ENCODE results near the gene TRAPPC12. TPM values are rescaled to one million over a fixed set of nuclear protein-coding genes. Genes with fewer than 3 reads are reported as not detected.

TRAPPC12 gene
- 10 to 100 TPM; 52.5 to 89.6 (median 69.2) TPM for total RNA-seq

DNA sequence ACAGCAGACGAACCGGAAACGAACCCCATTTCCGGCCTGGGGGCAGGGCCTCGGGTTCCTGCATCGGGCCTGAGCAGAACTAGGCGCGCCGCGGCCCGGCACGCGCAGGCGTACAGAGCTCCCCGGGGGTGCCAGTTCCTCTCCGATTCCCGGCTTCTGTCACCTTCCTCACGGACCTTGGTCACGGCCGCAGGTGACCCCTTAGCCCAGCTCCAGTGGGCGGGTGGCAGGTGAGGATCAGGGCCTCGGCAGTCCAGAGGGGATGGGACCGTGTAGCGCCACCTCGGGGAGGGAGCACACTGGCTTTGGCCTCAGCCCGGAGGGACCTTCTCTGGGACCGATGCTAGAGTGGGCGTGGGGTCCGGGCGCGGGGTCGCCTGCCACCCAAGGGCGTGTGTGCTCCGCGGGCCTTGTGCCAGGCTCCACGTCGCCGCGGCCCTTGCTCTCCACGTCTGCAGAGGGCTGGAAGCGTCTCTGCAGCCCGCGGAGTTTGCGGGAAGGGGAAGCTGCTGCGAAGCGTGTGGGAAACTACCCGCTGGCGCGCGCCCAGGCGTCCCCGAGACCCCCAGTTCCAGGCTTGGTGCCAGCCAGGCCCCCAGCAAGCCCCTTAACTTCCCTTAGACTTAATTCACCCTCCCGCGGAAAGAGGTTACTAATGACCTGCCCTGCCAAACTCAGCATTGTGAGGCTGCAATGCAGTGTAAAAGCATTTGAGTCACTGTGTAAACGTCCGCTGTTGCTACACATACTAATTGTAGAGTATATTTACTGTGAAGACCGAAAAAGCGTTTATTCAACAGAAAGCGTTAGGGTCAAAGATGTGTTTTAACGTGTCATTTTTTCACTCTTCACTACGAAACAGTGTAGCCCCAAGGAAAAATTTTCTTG lies at the start of gene TRAPPC12:
TRAPPC12 (plus strand) TSS at position 48 of the 888 bp plus-strand sequence. CDS start 7,930 bp downstream, outside the sequence.
- peak; percentile 85 to 87 for DNase-seq (ENCODE audit: low spot score in 2 of 2)
- Histone ChIP-seq H3K27ac (peak within 1 kb of the TSS; percentile 88 to 92), H3K4me3 (peak within 1 kb of the TSS; percentile 82 to 87 (median 82)), H3K9me3 (no peaks in the 10 kb centered on the region), H3K4me1 (peaks cover 0 to 14% of the 10 kb centered on the region in 2 donors), H3K27me3 (no peaks in the 10 kb centered on the region), H3K36me3 (no peaks in the 10 kb centered on the region)
- TF ChIP-seq POLR2AphosphoS5 (IDR thresholded peaks at IDR 0.05) = peak; percentile 73 to 81 (median 75)
- peak; percentile 47 for TF ChIP-seq POLR2A (IDR thresholded peaks at IDR 0.05)
- TF ChIP-seq, protein P1, sequence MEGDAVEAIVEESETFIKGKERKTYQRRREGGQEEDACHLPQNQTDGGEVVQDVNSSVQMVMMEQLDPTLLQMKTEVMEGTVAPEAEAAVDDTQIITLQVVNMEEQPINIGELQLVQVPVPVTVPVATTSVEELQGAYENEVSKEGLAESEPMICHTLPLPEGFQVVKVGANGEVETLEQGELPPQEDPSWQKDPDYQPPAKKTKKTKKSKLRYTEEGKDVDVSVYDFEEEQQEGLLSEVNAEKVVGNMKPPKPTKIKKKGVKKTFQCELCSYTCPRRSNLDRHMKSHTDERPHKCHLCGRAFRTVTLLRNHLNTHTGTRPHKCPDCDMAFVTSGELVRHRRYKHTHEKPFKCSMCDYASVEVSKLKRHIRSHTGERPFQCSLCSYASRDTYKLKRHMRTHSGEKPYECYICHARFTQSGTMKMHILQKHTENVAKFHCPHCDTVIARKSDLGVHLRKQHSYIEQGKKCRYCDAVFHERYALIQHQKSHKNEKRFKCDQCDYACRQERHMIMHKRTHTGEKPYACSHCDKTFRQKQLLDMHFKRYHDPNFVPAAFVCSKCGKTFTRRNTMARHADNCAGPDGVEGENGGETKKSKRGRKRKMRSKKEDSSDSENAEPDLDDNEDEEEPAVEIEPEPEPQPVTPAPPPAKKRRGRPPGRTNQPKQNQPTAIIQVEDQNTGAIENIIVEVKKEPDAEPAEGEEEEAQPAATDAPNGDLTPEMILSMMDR (IDR thresholded peaks at IDR 0.05) = no peak
- intact Hi-C loops (cut with DNase I; ENCODE audit: low total_unique reads) = no loop called here

DNA sequence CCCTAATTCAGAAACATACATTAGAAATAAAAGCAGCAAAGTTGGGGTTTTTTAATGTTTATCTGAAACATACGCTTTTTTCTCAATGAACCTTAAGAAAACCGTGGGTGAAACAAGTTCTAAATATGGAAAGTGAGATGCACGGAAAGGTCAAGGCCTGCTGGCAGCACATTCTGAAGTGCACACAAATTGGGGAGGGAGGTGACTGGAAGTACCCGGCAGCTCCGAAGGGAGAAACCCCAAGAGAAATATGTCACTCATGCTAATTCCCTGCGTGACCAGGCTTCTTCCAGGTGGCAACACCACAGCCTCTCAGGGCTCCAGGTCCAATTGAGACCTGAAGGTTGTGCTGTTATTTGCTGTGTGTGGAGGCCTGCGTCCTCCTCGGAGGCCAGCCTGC lies 47.4 kb upstream of the TRAPPC12 start:
- H3K4me1 ChIP-seq = no peaks in the 10 kb centered on the region
- no peak overlapping the region for H3K4me3 ChIP-seq
- no peaks in the 10 kb centered on the region for H3K36me3 ChIP-seq
- no peak overlapping the region for H3K27ac ChIP-seq
- TF ChIP-seq POLR2AphosphoS5 (IDR thresholded peaks at IDR 0.05) (no peak), POLR2A (IDR thresholded peaks at IDR 0.05) (no peak)
- TF ChIP-seq, protein P1 (IDR thresholded peaks at IDR 0.05) = no peak
- no peaks in the 10 kb centered on the region for H3K9me3 ChIP-seq
- no peaks in the 10 kb centered on the region for H3K27me3 ChIP-seq
- intact Hi-C loops (cut with DNase I; ENCODE audit: low total_unique reads) = no loop called here
- no peak for DNase-seq (ENCODE audit: low spot score in 2 of 2)

DNA sequence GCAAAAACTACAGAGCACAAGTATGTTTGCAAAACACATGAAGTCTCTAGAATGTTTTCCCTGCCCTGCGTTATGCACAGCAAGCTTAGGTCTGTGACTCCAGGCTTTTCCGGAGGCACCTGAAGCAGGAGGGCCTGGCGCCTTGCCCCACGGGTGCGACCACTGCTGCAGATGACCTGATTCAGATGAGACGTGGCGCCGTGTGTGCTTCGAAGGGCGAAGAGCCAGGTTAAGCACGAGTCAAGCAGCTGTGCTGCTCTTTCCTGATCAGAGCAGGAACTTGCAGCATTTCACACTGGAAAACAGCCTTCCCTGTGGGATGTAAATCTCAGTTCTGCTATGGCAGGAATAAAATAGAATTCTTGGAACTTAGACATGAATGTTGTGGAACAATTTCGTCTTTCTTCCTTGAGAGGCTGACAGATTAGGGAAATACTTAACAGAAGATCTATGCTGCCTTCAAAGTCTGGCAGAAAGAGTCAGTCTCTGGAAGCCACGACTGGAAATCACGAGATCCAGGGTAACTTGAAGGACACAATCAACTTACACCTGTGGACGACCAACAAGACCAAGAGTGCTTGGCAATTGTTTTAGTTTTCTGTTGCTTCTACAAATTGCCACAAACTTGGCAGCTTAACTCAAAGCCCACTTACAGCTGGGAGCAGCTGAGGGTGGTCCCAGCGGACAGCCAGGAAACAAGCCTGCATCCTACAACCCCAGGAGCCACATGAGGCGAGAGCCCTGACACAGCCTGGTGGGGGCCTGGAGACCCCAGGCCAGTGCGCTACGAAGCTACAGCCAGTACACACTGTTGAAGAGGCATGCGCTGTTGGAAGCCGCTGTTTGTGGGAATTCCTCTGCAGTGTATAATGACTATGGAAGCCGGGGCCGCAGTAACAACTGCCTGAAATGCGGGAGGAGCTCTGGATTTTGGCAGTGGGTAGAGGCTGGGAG lies 44.8 kb upstream of the TRAPPC12 start:
- no peaks in the 10 kb centered on the region for H3K4me1 ChIP-seq
- TF ChIP-seq, protein P1 (IDR thresholded peaks at IDR 0.05) = no peak
- no peak for TF ChIP-seq POLR2AphosphoS5 (IDR thresholded peaks at IDR 0.05)
- TF ChIP-seq POLR2A (IDR thresholded peaks at IDR 0.05) = no peak
- no peak overlapping the region for H3K4me3 ChIP-seq
- intact Hi-C loops (cut with DNase I; ENCODE audit: low total_unique reads) = no loop called here
- peak overlapping the region in 1 of 2 donors; percentile 43 for H3K27ac ChIP-seq
- no peaks in the 10 kb centered on the region for H3K36me3 ChIP-seq
- H3K27me3 ChIP-seq = no peaks in the 10 kb centered on the region
- H3K9me3 ChIP-seq = no peaks in the 10 kb centered on the region
- DNase-seq (ENCODE audit: low spot score in 2 of 2) = no peak

DNA sequence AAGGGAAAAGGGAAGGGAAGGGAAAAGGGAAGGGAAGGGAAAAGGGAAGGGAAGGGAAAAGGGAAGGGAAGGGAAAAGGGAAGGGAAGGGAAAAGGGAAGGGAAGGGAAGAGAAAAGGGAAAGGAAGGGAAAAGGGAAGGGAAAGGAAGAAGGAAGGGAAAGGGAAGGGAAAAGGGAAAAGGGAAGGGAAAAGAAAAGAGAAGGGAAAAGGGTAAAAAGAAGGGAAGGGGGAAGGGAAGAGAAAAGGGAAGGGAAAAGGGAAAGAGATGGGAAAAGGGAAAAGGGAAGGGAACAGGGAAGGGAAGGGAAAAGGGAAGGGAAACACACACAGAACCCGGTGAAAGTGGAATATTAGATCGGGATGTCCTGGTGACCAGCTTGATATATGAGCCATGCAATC lies 42.6 kb upstream of the TRAPPC12 start:
- no peak overlapping the region for H3K4me3 ChIP-seq
- intact Hi-C loops (cut with DNase I; ENCODE audit: low total_unique reads) = no loop called here
- DNase-seq (ENCODE audit: low spot score in 2 of 2) = no peak
- H3K4me1 ChIP-seq = no peaks in the 10 kb centered on the region
- H3K27ac ChIP-seq = no peak overlapping the region
- H3K36me3 ChIP-seq = no peaks in the 10 kb centered on the region
- TF ChIP-seq POLR2AphosphoS5 (IDR thresholded peaks at IDR 0.05) (no peak), POLR2A (IDR thresholded peaks at IDR 0.05) (no peak)
- TF ChIP-seq, protein P1 (IDR thresholded peaks at IDR 0.05) = no peak
- H3K9me3 ChIP-seq = no peaks in the 10 kb centered on the region
- H3K27me3 ChIP-seq = no peaks in the 10 kb centered on the region
